CD4-positive, alpha-beta T cell treated with Interleukin-10 for 1 hour (primary cell): ENCODE data around the gene CENPP.
A peak's percentile ranks its signal among the peaks of the same experiment; 100 is the strongest.

Experiments
- DNase-seq: peaks from one replicate; pipeline ENCODE4 v3.0.0-alpha.2; 2020

The CENPP gene

DNA sequence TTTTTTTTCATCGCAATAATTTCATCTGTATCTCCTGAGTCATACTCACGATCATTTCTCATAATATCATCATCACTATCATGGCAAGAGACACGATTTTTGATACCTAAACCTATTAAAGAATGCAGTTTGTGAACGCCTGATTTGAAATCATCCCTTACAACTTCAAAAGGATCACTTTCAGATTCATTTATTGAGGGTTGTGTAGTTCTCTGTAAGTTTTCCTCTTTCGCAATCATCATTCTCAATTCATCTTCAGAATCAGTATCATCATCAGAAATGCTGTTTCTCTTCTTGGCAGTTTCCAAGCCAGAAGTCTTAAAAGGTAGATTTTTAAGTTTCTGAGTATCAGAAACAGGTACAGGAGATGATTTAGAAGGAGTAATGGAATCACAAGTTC, 10.3 kb upstream of the CENPP start:
- DNase-seq = no peak

DNA sequence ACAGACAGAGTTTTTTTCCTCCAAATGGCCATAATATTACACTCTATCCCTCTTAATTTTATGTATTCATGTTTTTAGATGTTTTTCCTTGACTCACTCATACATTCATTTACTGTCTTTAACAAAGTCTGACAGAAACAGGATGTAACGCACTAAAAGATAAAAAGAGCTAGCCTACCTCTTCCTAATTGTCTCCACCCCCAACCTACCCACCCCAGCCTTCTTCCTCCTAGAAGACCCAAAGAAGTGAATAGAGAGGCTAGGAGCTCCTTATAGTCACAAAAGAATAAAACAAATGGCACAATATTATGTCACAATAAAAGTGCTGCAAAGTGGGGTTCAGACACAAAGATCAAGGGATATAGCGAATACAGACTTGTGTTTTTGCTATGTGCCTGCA, 1.3 kb upstream of the CENPP start:
- peak; percentile 3 for DNase-seq

DNA sequence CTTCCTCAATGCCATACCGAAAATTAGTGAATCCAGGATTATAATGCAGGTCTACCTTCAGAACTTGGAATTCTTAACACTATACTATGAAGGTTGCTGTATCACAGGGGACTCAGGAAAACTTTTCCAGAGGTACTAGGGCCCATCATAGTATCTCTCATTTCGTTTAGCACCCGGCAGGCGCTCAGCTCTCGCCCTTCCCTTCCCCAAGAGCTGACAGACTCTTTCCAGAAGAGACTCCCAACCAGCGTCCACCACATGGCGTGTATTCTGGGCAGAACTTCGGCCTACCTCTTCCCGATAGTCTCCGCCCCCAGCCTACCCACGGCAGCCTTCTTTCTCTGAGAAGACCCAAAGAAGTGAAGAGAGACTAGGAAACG, 874 bp upstream of the CENPP start:
- DNase-seq = no peak

DNA sequence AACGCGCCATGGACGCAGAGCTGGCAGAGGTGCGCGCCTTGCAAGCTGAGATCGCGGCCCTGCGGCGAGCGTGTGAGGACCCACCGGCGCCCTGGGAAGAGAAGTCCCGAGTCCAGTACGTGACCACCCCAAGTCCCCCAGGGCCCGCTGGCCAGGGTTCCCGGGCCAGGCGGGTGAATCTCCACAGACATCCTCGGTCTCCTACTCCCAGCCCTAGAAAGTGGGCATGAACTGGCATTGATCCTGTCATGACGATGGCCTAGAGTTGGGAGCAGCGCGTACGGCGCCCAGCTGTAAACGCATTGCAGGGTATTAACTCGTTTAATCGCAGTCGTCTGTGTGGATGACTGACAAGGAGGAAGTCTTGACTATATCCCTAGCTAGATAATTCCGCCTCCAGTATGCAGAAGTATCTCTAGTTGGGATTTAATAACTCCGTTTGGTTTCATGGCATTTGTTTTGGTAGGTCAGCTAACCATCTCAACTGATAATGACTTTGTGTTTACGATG, 293 bp downstream of the CENPP start:
- no peak for DNase-seq

DNA sequence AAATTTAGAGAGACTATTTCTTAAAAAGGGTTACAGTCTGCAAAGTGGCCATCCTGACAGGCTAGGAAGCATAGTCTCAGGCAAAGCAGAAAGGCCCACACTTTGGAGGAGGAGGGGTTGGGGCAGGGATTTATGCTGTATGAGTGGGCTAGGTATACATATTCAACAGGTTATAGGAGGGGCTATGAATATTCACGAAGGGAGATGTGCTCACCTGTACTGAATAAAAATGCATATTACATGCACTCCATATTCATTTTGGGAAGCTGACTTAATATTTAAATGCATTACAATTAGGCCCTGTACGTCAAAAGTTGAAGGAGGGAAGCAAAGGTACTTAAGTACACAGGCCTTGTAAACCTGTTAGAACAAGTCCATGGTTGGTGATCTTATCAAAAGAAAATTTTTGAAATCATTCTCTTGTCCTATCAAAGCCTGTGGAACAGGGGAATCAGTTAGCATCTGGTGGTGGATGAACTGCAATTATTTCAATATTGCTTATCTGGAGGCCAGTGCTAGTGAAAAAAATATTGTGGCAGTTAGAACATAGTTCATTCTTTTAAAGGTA, 1.6 kb downstream of the CENPP start:
- DNase-seq = no peak

DNA sequence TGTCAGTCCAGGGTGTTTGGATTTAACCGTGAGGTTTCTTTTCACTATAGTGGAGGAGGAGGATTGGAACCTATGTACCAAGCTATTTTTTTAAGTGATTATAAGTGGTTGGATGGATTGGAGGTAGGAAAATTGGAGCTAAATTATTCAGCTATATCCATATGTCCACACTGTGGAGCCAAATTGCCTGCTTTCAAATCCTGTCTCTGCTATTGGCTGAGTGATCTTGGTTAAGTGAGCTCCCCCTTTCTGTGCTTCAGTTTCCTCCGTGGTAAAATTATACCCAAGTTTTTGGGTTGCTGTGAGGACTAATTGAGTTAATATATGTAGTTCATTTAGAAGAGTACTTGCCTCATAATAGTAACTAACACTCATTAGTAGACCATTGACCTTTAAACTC, 2.5 kb downstream of the CENPP start:
- no peak for DNase-seq

DNA sequence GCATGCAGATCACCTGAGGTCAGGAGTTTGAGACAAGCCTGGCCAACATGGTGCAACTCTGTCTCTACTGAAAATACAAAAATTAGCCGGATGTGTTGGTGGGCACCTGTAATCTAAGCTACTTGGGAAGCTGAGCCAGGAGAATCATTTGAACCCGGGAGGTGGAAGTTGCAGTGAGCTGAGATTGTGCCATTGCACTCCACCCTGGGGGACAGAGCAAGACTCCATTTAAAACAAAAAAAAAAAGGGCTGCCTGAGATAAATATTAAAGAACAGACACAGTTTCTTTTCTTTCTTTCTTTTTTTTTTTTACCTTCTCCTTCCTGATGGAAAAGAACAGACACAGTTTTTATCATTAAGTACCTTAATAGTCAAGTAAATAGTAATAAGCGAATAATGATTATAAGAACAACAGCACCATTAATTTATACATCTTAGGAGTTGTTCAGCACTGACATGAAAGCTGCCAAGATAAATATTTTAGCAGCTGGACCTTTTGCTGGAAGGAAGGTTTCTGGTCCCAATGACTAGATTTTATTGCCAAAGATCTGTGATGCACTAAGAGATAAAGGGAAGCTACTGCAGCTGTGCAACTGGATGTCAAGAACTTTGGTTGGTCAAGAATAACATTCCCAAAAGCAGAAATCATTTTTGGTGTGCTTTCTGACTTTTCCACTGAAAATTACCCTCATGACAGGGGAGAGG, 7.0 kb downstream of the CENPP start:
- DNase-seq = no peak

DNA sequence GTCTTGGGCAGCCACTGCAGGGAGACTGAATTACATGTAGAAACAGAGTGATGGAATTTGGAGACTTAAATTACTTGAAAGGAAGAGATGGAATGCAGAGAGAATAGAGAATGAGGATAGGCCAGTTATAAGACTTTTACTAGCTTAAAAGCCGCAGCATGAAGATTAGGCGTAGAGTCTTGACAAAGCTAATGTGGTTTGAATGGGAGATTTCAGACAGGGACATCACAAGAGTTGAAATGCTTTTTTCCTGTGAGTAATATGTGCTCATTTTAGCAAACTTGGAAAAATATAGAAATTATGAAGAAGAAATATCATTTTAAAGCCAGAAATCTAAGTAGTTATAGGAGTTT, 7.5 kb downstream of the CENPP start:
- no peak for DNase-seq

DNA sequence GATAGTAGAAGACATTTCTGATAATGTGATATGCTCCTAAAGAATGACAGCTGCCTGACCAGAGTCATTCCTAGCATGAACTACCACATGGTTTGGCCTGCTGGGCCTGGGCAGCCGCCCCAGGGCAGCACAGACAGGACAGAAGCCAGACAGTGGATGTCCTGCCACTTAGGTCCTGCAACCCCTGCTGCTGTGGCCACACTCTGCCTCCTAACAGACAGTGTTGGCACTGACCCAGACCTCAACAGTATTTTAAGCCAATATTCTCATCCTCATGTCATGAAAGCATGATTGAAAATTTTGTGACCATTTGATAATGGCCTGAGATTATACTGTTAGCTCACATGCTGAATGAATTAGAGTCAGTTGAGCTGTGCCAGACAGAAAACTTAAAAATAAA, 15.8 kb downstream of the CENPP start:
- DNase-seq = no peak

DNA sequence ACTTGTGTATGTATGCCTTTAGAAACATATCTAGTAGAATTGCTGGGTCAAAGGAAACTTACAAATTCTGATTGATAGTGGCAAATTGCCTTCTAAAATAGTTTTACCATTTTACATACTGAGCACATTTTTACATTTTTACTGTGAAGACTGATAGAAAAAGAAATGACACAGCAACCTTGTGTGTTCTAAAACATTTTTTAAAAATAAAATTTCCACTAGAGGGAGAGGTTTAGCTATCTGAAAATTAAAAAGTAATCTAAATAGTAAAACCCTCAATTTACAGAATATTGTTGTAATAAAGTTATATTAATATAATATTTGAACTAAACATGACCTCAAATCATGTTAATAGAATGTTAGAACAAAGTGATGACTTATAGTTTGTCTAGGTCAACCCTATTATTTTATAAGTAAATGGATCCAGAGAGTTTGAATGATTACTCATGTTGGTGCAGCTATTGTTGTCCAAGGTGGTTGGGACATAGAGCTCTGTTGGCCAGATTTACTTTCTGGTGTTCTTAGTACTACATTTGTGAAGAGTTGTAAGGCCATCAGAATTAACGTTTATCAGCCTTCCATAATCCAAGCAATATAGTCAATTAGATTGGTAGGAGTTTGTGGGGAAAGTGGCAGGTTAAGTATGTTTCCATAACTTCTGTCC, 17.2 kb downstream of the CENPP start:
- DNase-seq = no peak

DNA sequence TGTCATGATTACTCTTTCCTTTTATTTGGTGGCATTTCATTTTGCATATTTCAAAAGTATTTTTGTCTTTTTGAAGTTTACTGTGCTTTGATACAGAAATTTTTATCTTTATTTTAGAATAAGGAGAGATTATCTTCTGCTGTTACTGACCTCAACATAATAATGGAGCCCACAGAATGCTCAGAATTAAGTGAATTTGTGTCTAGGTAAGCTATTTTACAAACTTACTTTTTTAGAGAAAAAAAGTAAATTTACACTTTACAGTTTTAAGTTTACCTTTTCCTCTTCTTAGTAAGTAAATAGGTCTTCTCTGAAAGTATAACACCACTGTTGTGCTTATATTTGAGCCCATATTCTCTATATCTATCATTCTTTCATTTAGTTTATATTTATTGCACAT, 19.8 kb downstream of the CENPP start:
- no peak for DNase-seq

DNA sequence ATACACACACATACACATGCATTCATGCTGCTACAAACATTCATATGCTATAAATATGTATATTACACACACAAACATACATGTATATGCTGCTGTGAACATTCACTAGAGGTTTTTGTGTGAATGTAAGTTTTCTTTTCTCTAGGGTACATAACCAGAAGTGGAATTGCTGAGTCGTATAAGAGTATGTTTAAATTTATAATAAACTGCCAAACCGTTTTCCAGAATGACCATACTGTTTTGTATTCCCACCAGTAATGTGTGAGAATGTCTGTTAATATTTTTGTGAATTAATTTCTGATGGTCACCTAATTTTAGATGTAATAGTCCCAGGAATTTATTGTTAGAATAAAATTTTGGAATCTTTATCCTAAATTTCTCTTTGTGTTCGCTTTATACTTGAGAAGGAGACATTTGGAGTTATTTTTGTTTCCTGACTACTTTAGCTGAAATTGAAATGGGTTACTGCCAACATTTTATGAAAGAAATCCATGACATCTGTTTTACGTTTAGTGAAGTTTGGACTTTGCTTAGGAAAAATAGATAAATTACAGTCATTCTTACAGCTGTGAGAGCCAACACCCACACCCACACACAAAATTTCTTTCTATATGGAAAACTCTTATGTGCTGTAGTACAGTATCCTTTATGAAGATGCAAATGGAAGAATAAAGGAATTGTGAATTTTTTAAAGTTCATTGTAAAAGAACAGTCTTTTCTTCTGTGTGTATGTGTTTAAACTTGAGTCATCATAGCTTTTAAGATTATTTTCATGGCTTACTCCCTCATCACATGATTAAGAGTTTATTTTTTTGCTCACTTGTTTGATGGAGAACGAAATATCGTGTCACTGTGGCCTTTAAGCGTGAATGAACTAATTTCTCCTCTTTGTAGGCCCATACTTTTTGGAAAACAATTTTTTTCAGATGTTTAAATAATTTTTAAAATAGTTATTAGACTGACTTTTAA, 24.3 kb downstream of the CENPP start:
- DNase-seq = no peak

DNA sequence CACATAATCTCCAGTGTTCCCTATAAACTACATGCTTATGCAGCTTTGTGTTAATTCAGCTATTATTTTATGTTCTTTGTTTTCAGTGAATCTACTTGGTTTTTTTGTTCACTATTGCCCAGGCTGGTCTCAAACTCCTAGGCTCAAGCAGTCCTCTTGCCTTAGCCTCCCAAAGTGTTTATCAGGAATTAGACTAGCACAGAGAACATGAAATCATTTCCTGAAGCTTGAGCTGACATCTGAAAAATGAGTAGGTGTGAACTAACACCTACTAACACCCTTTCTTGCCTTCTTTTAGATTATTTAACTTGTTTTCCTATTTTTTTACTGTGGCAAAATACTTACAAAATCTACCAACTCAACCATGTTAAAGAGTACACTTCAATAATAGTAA, 25.0 kb downstream of the CENPP start:
- no peak for DNase-seq

DNA sequence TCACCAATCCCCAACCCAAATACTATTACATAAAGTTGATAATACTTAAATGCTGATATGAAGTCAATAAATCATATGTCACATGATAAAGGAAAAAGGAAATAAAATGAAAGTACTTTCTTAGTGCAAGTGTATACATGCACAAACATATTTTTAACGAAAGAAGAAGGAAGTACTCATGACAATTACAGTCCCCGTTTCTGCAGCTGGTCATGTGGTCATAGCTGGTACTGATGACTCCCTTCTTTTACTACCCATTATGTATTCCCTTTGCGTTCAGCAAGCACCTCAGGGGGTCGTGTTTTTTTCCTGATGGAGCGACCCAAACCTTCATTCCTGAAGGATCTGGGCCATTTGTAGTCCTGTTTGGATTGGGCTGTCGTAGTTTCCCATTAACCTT, 27.3 kb downstream of the CENPP start:
- no peak for DNase-seq

DNA sequence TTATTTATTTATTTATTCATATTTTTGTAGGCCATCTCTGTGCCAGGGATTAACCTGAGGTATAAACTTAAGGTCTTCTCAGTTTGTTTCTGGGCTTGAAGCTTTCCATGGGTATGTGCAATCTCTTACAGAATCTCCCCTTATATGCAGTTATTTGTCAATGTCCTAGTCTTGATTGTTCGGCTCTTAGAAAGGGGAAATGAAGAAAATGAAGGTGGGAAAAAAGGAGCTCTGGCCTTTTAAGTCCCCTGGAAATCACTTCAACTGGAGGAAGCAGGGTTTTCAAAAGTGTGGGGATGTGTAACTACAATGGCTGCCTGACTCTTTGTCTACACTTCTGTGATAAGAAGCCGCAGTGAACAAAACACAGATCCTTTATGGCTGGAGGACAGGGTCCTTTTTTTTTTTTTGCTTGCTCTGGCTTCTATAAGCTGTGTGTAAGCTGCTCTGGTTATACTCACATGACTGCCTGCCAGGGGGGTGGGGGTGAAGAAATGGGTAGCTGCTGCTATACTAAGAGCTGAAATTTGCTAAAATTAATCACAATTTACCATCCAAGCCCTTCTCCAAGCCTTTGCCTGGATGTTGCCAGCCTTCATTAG, 33.7 kb downstream of the CENPP start:
- no peak for DNase-seq

DNA sequence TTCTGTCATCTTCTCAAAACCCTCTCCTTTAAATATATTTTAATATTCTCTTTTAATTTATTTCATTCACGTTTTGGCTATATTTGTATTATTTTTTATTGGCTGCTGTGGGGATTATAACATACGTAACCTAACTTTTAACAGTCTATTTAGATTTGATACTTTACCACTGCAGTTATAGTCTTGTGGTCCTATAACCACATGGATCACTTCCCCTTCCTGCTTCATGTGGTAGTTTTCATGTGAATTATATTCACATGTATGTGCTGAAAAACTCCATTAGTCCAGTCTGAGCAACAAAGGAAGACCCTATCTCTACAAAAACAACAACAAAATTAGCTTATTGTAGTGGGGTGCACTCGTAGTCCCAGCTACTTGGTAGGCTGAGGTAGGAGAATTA, 34.3 kb downstream of the CENPP start:
- DNase-seq = no peak

DNA sequence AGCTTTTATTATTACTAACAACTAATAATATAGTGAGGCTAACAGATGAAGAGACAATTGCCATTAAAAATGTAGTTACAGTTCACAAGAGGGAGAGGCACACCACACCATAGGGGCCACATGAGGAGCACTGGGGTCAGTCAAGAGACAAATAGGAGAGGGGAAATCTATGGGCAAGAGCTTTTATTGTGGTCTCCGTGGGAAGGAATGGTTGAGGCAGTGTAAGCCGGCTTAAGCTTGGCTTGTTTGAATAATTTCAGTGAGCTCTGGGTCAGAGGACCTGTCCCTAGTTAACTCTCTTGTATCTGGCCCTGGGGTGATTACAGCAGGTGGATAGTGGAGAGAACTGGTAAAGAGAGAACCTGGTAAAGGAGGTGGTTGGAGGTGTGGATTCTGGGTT, 43.3 kb downstream of the CENPP start:
- no peak for DNase-seq

DNA sequence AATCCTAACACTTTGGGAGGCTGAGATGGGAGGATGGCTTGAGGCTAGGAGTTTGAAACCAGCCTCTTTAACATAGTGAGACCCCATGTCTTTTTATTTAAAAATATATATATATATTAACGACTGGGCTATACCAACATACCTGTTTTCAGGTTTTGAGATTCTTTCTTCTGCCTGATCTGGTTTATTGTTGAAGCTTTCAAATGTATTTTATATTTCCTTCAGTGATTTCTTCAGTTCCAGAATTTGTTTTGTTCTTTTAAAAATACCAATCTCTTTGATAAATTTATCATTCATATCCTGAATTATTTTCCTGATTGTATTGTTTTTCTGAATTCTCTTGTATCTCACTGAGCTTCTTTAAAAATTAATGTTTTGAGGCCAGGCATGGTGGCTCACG, 47.4 kb downstream of the CENPP start:
- no peak for DNase-seq

DNA sequence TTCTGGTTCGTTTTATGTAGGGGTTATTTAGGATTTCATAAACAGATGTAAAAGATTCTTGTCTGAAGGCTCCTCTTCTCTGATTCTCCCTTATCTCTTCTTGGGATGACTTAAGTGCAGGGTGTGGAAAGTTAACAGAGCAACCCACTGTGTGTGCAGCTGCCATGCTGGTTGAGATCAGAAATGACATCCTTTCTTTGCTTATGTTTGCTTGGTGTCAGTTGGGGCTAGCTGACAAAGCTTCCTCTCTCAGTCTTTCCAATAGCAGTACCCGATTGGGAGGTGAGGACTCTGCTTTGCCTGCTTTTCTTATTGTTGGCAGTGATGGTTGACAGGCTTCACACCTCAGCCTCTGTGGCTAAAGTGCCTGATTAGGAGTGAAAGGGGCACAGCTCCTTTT, 52.1 kb downstream of the CENPP start:
- DNase-seq = no peak

DNA sequence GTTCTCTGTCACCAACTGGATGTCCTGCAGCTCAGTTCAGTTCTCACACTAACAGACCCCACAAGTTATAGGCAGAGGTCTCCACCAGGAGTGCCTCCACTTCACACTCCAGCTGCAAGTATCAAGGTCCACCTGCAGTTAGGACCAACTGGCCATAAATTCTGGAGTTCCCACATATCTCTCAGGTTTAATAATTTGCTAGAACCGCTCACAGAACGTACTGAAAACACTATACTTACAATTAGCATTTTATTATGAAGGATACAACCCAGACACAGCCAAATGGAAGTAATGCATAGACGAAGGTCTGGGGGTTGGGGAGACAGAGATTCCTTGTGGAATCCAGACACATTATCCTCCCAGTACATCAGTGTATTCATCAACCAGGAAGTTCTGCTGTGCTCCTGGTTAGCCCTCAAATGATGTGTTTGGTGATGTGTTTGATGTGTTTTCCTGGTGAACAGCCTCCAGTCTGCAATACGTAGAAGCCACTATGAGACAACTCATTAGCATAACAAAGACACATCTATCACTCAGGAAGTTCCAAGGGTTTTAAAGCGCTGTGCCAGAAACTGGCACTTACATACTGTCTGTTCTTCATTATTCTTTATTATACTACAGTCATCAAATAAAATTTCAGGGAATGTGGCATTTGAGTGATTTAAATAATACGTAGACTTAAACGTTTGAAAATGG, 53.3 kb downstream of the CENPP start:
- DNase-seq = peak; percentile 16

DNA sequence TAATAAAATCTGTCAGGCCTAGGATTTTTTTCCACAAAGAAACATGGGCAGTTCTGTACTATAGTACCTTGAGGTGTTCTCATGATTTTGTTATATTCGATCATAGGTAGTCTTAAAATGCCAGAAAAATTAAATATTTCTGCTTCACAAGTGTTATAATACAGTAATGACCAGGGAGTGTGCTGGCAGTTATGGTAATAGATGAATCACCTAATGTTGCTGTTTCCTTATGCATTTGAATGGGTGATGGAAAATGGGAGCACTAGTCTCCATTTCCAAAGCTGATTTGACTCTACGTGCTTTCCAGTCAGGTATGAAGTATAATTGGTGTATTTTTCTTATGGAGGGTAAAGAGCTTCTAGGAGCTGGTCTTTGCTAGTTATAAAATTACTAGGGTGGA, 54.9 kb downstream of the CENPP start:
- DNase-seq = no peak

DNA sequence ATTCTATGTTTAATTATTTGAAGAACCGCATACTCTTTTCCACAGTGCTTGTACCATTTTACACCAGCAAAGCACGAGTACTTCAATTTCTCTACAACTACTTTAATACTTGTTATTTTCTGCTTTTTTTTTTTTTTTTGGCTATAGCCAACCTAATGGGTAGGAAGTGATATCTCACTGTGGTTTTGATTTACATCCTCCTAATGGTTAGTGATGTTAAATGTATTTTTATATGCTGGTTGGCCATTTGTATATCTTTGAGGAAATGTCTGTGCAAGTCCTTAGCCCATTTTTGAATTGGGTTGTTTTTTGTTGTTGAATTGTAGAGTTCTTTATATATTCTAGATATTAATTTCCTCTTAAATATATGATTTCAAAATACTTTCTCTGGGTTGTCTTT, 56.0 kb downstream of the CENPP start:
- no peak for DNase-seq
